ENCODE results near the gene RND3.

RND3 gene

DNA sequence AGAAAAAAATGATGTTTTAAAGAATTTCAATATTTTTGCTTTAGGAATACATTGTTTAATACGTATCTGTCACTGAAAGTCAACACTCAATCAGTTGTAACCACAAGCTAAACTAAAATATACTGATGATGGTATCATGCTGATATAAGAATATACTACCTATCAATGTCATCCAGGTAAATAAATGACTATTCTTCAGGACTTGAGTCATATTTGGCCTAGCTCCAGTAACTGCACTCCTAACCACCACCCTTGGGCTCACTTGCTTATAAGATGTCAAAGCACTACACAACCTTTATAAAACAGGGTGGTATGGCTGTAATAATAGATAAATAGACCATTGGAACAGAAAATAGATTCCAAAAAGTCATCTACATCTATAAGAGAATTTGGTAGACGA is 48.8 kb downstream of the RND3 start:
- DNase-seq, result no peak

- DNase-seq, result no peak
These were observed 49.4 kb downstream of the RND3 start for GRCh38 chr2:150438041-150438440.

DNA sequence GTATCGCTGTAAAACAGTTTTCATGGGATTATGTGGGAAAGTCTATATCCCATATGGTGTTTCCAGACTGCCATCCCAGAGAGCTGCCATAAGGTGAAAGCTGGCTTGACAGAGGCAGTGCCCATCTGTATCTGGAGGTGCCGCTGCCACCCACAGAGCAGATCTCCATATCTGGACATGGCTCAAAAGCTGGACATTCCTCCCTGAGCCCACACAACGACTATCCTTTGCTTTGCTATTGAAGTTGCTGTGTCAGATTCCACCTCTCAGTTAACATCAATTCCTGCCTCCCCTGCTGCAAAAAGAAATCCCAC is 55.2 kb downstream of the RND3 start:
- no peak for DNase-seq

- no peak for DNase-seq
These were observed 55.7 kb downstream of the RND3 start for GRCh38 chr2:150431561-150432311.

DNA sequence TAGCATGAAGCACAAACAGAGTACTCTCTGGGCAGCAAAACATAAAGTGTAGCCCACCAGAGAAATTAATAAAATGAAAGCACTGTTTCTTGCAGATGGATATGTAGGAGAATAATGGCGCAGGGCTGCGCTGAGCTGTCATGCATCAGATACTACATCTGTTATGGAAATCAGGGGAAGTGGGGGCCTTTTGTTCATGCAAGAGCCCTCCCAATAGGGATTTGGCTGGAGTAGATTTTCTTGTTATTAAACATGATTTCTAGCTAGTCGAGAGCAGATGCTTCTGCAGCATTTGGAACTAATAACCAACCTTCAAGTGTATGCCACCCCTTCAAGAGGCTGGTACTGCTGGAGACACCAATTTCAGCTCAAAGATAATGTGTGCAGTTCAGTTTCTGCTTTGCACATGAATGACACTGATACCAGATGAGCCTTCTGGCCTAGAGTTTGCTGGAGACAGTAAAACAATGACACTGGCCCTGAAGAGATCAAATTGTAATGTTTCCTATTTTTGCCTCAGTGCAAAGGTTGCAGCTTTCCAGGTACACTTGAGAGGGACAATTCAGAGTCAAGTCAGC is 58.0 kb downstream of the RND3 start:
- no peak for DNase-seq

DNA sequence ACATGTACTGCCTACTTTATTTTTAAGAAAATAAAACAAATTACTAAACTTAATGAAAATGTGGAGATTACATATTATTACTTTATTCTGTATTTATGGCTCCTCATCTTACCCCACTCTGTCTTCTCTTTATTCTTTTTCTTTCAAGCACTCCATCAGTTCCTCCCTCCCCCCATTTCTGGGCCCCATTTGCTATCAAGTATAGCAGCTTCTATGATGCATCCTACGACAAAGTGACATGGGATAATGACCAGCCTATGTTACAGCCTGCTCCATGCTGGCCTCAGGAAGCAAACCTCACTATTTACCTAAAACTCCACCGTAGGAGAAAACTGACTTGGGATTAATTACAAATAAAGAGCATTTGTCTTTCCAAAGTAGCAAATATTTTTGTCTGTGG is 58.8 kb downstream of the RND3 start:
- no peak for DNase-seq

- no peak for DNase-seq
These were observed 60.2 kb downstream of the RND3 start for GRCh38 chr2:150427298-150427697.

- DNase-seq, result no peak
These were observed 60.7 kb downstream of the RND3 start for GRCh38 chr2:150426724-150427123.

DNA sequence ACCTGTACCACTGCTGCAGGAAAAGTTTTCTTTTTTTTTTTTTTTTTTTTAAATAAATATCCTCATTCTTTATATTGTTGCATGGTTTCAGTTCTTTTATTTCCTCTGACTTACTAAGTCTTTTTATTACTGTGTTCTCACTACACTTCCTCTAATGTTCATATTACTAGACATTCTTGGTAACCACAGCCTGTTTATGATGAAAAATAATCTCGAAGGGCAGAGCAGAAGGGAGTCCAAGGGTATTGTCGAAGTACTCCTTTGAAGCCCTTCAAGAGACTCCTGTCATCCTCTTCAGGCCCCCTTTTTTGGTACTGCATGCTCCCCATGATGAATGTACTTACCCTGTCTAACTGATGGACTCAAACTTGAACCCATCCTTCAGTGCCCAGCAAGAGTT is 61.2 kb downstream of the RND3 start:
- DNase-seq, result no peak

- no peak for DNase-seq
These were observed 62.1 kb downstream of the RND3 start for GRCh38 chr2:150425121-150425955.

DNA sequence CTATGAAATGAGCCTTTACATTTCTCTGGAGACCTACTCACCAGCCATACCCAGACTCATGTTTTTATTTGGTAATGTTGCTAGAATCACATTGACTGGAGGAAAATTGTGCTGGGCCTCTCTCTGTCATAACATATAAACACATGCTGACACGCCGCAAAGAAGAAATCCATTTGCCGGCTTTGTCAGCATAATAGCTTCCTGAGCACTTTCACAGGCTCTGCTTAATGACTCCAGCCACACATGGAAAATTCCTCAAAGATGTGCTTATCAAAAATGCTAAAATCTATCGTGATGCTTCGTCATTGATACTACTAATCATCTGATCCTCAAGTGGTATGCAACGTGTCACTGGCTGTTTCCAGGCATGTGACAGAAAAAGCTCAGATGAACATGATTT is 63.1 kb downstream of the RND3 start:
- no peak for DNase-seq

DNA sequence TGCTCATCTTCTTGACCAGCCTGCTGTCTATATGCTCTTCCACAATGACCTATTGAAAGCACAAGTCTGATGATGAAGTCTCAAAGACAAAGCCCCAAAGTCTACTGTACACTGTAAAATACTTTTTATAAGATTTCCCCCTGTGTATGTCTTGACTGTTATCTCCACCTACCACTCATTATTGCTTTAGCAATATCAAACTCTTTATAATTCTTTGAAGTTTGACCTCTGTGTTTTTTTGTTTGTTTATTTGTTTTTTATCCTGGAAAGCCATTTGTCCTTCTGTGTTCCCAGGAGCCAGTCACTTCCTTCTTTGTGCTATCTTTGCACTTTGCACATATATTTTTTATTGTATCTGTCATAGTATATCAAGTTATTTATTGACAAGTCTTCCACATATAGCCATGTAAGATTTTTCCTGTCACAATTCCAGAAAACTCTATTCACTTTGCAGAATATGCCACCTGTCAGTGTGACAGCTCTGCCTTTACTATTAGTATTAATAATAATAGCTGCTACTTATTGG is 66.3 kb downstream of the RND3 start:
- no peak for DNase-seq

DNA sequence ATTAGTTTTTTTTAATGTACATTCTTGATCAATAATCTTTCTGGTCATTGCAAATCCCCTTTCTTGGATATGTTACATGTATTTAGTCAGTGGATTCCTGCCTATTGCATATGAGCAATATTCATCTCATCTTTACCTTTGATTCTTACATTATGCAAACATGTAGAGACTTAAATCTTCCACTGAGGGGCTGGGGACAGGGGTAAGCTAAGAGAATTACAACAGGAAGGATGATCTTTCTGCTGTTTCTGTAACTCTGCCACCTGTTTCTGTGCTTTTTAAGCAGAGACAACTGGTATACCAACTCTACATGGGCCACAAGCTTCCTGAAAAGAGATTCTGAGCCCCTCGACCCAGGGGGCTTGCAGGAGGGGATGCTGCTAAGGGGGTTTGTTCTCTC is 68.6 kb downstream of the RND3 start:
- no peak for DNase-seq

Data from fibroblast of upper back skin (primary cell).